Mesenchymal stem cell (in vitro differentiated cells and primary cell): ENCODE measurements around the gene CHGA.

Experiments used
- DNase-seq: peaks from one replicate; pipeline ENCODE4 v3.0.0-alpha.2; 2013
- H2AFZ ChIP-seq: one replicate; pipeline ENCODE4 v1.6.1; 2013; ENCODE audit warnings: low read depth, mild to moderate bottlenecking, control low read depth, inconsistent platforms, low read length, moderate library complexity
- H2AK5ac ChIP-seq: 2 replicates; pipeline ENCODE4 v1.6.1; 2013; ENCODE audit warnings: low read length, moderate library complexity, mild to moderate bottlenecking, inconsistent platforms; ENCODE audit not compliant: severe bottlenecking
- H2BK120ac ChIP-seq: one replicate; pipeline ENCODE4 v1.6.1; 2013; ENCODE audit warnings: low read depth, mild to moderate bottlenecking, inconsistent platforms, low read length, moderate library complexity
- H2BK12ac ChIP-seq, 2 experiments: one replicate each; pipeline ENCODE4 v1.6.1; 2013; ENCODE audit warnings: inconsistent platforms in 2 of 2, low read length in 2 of 2, mild to moderate bottlenecking in 2 of 2, moderate library complexity in 2 of 2, control low read depth in 1 of 2
- H2BK15ac ChIP-seq: one replicate; pipeline ENCODE4 v1.6.1; 2013; ENCODE audit warnings: mild to moderate bottlenecking, low read depth, inconsistent platforms; ENCODE audit not compliant: poor library complexity, severe bottlenecking
- H2BK5ac ChIP-seq: 2 replicates; pipeline ENCODE4 v1.6.1; 2013; ENCODE audit warnings: low read depth, mild to moderate bottlenecking, low read length, control low read depth, inconsistent platforms; ENCODE audit not compliant: poor library complexity, severe bottlenecking
- H3K14ac ChIP-seq, 2 experiments: one replicate each; pipeline ENCODE4 v1.6.1; 2013; ENCODE audit warnings: inconsistent platforms in 2 of 2, low read length in 2 of 2, control low read depth in 1 of 2, mild to moderate bottlenecking in 1 of 2, moderate library complexity in 1 of 2
- H3K18ac ChIP-seq, 2 experiments: one replicate each; pipeline ENCODE4 v1.6.1; 2013; ENCODE audit warnings: inconsistent platforms in 2 of 2, low read length in 2 of 2, control low read depth in 1 of 2, low read depth in 1 of 2, mild to moderate bottlenecking in 1 of 2
- H3K23ac ChIP-seq, 2 experiments: one replicate each; pipeline ENCODE4 v1.6.1; 2013; ENCODE audit warnings: inconsistent platforms in 2 of 2, low read length in 2 of 2, mild to moderate bottlenecking in 2 of 2, moderate library complexity in 2 of 2, control low read depth in 1 of 2
- H3K27ac ChIP-seq: 2 replicates; pipeline ENCODE4 v1.5.1; 2013; ENCODE audit warnings: mild to moderate bottlenecking, moderate library complexity, low read length, control low read depth, inconsistent platforms; ENCODE audit not compliant: poor library complexity, severe bottlenecking
- H3K27me3 ChIP-seq, 2 experiments: 2 replicates each; pipeline versions ENCODE4 v1.6.1 to v1.7.0; 2013; ENCODE audit warnings: low read length in 2 of 2, mild to moderate bottlenecking in 2 of 2, moderate library complexity in 2 of 2, control low read depth in 1 of 2, inconsistent platforms in 1 of 2; ENCODE audit not compliant: control insufficient read depth in 1 of 2, insufficient read depth in 1 of 2
- H3K36me3 ChIP-seq, 2 experiments: 2 replicates each; pipeline versions ENCODE4 v1.6.1 to v1.7.0; 2013; ENCODE audit warnings: low read length in 2 of 2, control low read depth in 1 of 2, inconsistent platforms in 1 of 2, low read depth in 1 of 2, mild to moderate bottlenecking in 1 of 2; ENCODE audit not compliant: insufficient read depth in 2 of 2, control insufficient read depth in 1 of 2
- H3K4ac ChIP-seq, 2 experiments: one replicate each; pipeline ENCODE4 v1.6.1; 2013; ENCODE audit warnings: inconsistent platforms in 2 of 2, low read length in 2 of 2, mild to moderate bottlenecking in 2 of 2, moderate library complexity in 2 of 2, control low read depth in 1 of 2, low read depth in 1 of 2
- H3K4me1 ChIP-seq: 2 replicates; pipeline ENCODE4 v1.6.1; 2013; ENCODE audit warnings: low read depth, low read length, control low read depth; ENCODE audit not compliant: control insufficient read depth, insufficient read depth
- H3K4me2 ChIP-seq: 2 replicates; pipeline ENCODE4 v1.6.1; 2013; ENCODE audit warnings: low read length, mild to moderate bottlenecking, inconsistent platforms; ENCODE audit not compliant: poor library complexity, severe bottlenecking
- H3K4me3 ChIP-seq, 2 experiments: 2 replicates each; pipeline versions ENCODE4 v1.5.1 to v1.7.0; 2013; ENCODE audit warnings: low read length in 2 of 2, mild to moderate bottlenecking in 2 of 2, control low read depth in 1 of 2, low read depth in 1 of 2; ENCODE audit not compliant: insufficient read depth in 1 of 2
- H3K79me1 ChIP-seq: replicated peaks from 2 replicates; pipeline ENCODE4 v1.6.1; 2013; ENCODE audit warnings: mild to moderate bottlenecking, control low read depth, low read length, inconsistent platforms; ENCODE audit not compliant: poor library complexity, severe bottlenecking
- H3K9ac ChIP-seq: 2 replicates; pipeline ENCODE4 v1.7.0; 2013; ENCODE audit warnings: mild to moderate bottlenecking, low read length, moderate library complexity
- H3K9me3 ChIP-seq: 2 replicates; pipeline ENCODE4 v1.7.0; 2013; ENCODE audit warnings: mild to moderate bottlenecking, low read length; ENCODE audit not compliant: control insufficient read depth
- H4K8ac ChIP-seq: one replicate; pipeline ENCODE4 v1.6.1; 2013; ENCODE audit warnings: inconsistent platforms, mild to moderate bottlenecking, low read length, moderate library complexity
- H4K91ac ChIP-seq: one replicate; pipeline ENCODE4 v1.6.1; 2013; ENCODE audit warnings: mild to moderate bottlenecking, low read length, inconsistent platforms
- WGBS: methylation state at CpG from one replicate; pipeline ENCODE4 v1.1.7; 2013; ENCODE audit warnings: mixed read lengths; 5-methylcytosine and 5-hydroxymethylcytosine counted together

The CHGA gene

DNA sequence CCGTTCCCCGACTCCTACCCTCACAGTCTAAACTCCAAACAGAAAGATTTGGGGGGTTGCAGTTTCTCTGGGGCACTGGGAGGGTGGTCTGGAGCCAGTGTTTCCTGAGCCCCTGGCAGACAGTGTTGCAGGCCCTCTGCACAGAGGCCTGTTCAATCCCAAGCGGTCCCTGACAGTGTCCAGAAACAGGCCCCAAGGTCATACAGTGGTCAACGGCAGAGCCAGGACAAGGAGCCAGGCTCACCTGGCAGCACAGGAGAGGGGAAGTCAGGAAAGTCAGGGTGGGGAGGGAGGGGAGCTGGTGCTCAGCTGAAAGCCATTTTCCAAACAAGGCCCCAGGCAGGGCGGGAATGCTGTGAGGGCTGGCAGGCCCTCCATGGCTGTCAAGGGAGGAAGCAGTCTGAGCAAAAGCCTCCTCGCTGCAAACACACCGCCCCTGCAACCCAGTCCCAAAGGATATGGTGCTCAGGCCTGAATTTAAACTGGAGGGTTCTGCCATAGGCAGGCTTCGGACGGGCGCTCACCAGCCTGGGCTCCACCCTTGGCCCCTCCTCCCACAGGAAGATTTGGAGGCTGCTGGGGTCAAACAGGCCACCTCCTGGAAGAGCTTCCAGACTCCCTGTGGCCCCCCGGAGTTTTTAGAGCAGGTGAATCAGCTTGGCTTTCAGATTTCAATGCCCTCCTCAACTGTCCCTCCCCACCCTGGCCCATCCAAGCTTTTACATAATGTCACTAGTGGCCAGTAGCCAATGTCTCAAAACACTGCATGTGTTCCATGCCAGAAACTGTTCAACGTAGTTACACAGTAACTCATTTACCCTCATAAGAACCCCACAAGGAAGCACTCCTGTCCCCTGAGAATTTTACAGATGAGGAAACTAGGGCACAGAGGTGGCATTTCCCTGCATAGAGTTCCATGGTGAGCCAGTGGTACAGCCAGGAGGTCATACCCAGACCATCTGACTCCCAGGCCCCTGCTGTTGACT is 41.5 kb downstream of the CHGA start:
- DNase-seq: no peak
- Histone ChIP-seq H2BK15ac (no peak overlapping the region), H3K14ac (no peak overlapping the region), H2BK12ac (no peak overlapping the region), H3K27ac (no peak overlapping the region), H3K18ac (no peak overlapping the region), H3K9me3 (no peaks in the 10 kb centered on the region), H2BK120ac (no peak overlapping the region), H4K8ac (no peak overlapping the region), H3K23ac (no peak overlapping the region), H3K4me1 (peaks cover 16% of the 10 kb centered on the region), H4K91ac (no peak overlapping the region), H2AFZ (no peak overlapping the region), H2AK5ac (no peak overlapping the region), H3K9ac (no peak overlapping the region), H3K79me1 (peaks cover 3% of the 10 kb centered on the region), H3K27me3 (no peaks in the 10 kb centered on the region), H3K4ac (no peak overlapping the region), H3K36me3 (peaks cover 7 to 8% of the 10 kb centered on the region in 2 experiments), H3K4me3 (no peak overlapping the region), H2BK5ac (no peak overlapping the region), H3K4me2 (no peak overlapping the region)
- WGBS: 88% methylated on average over 10 of the region's 12 CpGs

- H3K4me1 ChIP-seq: peaks cover 15% of the 10 kb centered on the region
- no peak overlapping the region for H3K4ac ChIP-seq
- H3K36me3 ChIP-seq: peaks cover 5 to 7% of the 10 kb centered on the region in 2 experiments
- H2AK5ac ChIP-seq: no peak overlapping the region
- no peak overlapping the region for H3K27ac ChIP-seq
- no peak overlapping the region for H3K9ac ChIP-seq
- H4K91ac ChIP-seq: no peak overlapping the region
- H2BK5ac ChIP-seq: no peak overlapping the region
- no peak overlapping the region for H2BK120ac ChIP-seq
- no peak for DNase-seq
- no peak overlapping the region for H3K18ac ChIP-seq
- H3K27me3 ChIP-seq: no peaks in the 10 kb centered on the region
- H4K8ac ChIP-seq: no peak overlapping the region
- H3K9me3 ChIP-seq: no peaks in the 10 kb centered on the region
- no peak overlapping the region for H2AFZ ChIP-seq
- H3K4me2 ChIP-seq: no peak overlapping the region
- peaks cover 3% of the 10 kb centered on the region for H3K79me1 ChIP-seq
- no peak overlapping the region for H3K14ac ChIP-seq
- no peak overlapping the region for H3K23ac ChIP-seq
- H2BK12ac ChIP-seq: no peak overlapping the region
- WGBS: no CpG with 5 or more reads among the region's 1 CpG
- no peak overlapping the region for H2BK15ac ChIP-seq
- H3K4me3 ChIP-seq: no peak overlapping the region
Measured at GRCh38 chr14:92965281-92965680, 42.3 kb downstream of the CHGA start.

- Histone ChIP-seq H3K4me2 (no peak overlapping the region), H2AFZ (no peak overlapping the region), H3K9ac (no peak overlapping the region), H3K27ac (no peak overlapping the region), H3K14ac (no peak overlapping the region), H3K9me3 (no peaks in the 10 kb centered on the region), H3K23ac (no peak overlapping the region), H2AK5ac (no peak overlapping the region), H2BK5ac (no peak overlapping the region), H4K8ac (no peak overlapping the region), H2BK120ac (no peak overlapping the region), H3K4ac (no peak overlapping the region), H2BK15ac (no peak overlapping the region), H4K91ac (no peak overlapping the region), H3K18ac (no peak overlapping the region), H2BK12ac (no peak overlapping the region), H3K4me3 (no peak overlapping the region), H3K79me1 (peaks cover 3% of the 10 kb centered on the region), H3K27me3 (no peaks in the 10 kb centered on the region), H3K36me3 (no peaks in the 10 kb centered on the region), H3K4me1 (peaks cover 8% of the 10 kb centered on the region)
- DNase-seq: no peak
- WGBS: 95% methylated on average over 2 of the region's 2 CpGs
Measured at GRCh38 chr14:92967346-92967926, 44.5 kb downstream of the CHGA start.

- no peak overlapping the region for H4K8ac ChIP-seq
- H3K9ac ChIP-seq: no peak overlapping the region
- H2AK5ac ChIP-seq: no peak overlapping the region
- no peaks in the 10 kb centered on the region for H3K36me3 ChIP-seq
- H2BK5ac ChIP-seq: no peak overlapping the region
- WGBS: 89% methylated on average over 12 of the region's 14 CpGs
- H3K18ac ChIP-seq: no peak overlapping the region
- peaks cover 8% of the 10 kb centered on the region for H3K4me1 ChIP-seq
- H2BK12ac ChIP-seq: no peak overlapping the region
- H3K9me3 ChIP-seq: no peaks in the 10 kb centered on the region
- H3K4me2 ChIP-seq: no peak overlapping the region
- H3K27me3 ChIP-seq: no peaks in the 10 kb centered on the region
- no peak overlapping the region for H2BK120ac ChIP-seq
- H3K27ac ChIP-seq: no peak overlapping the region
- no peak for DNase-seq
- peaks cover 3% of the 10 kb centered on the region for H3K79me1 ChIP-seq
- no peak overlapping the region for H3K14ac ChIP-seq
- no peak overlapping the region for H4K91ac ChIP-seq
- no peak overlapping the region for H2AFZ ChIP-seq
- H3K23ac ChIP-seq: no peak overlapping the region
- no peak overlapping the region for H3K4ac ChIP-seq
- no peak overlapping the region for H2BK15ac ChIP-seq
- no peak overlapping the region for H3K4me3 ChIP-seq
Measured at GRCh38 chr14:92968291-92969020, 45.5 kb downstream of the CHGA start.
